NOMO-1 treated with dmso at 0.1 percent for 144 hours (cell line): ENCODE results near the gene RLBP1.

Experiments used
- DNase-seq: peaks from one replicate; lab custom pipeline; 2025; ENCODE audit not compliant: unreplicated experiment; lab: John Stamatoyannopoulos, UW

RLBP1 gene

DNA sequence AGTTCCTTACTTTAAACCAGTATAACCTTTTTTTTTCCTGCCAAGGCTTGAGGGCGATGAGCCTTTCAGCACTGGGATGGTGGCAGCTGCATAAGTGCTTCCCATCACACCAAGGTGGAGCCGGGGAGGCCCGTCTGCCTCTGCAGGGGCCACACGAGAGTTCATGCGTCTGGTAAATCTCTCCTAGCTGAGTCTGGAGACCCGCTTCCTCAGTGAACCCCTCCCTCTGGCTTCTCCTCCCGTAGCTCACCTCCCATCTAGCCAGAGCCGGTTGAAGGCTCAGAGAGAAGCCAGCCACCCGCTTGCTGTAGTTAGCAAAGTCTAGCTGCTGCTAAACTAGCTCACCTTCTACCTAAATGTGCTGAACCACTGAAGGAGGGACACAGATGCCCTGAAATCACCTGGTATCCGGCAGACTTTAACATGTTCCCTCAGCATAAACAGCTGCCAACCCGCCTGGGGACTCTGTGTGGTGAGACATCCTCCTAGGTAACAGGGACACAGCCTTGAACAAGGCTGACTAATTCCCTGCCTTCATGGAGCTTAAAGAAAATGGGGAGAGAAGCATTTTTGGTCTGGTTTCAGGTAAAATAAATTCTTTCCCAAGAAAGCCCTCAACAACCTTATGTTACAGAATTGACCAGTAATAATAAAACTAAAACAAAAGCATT, 42.9 kb downstream of the RLBP1 start:
- DNase-seq = no peak

DNA sequence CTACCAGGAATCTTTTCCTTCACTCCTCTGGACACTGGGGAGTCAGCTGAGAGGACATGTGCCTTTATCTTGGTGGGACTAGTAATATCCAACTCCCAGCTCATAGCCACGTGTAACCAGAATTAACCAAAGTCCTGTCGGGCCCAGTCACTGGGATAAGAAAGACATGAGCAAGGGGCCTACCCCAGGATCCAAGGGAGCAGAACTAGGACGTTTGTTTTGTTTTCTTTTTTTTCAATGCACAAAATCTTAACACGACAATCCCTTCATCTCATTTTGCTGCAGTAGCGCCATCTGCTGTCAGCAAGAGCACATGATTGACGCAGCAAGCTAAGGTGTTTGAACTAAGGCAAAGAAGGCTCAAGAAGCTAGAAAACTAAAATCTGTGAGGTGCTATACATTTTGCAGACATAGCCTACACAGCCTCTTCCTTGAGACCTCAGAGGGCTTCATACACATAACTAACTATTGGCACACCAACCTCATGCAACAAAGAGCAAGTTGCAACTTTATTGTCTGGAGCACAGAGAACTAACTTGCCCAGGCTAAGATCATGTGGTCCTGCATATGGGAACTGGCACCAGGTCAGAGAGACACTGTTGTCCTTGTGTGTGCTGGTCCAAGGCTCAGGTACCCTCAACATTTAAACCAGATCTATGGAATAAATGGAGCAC, 43.6 kb downstream of the RLBP1 start:
- DNase-seq = peak; percentile 18

DNA sequence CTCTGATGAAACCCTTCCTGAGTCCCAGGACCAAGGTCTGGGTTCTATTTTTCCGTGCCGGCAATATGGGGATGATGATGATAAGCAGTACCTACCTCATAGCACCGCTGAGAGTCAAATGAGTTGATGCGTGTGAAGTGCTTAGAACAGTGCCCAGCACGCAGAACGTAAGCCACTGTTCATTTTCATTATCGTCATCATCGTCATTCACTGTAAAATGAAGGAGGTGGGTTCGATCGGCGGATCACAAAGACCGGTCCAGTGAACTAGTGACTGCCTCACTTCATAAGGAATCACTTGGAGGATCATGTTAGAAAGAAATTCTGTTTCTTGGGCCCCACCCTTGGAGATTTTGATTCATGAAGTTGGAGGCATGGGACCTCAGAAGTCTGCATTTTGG, 44.3 kb downstream of the RLBP1 start:
- DNase-seq = no peak

DNA sequence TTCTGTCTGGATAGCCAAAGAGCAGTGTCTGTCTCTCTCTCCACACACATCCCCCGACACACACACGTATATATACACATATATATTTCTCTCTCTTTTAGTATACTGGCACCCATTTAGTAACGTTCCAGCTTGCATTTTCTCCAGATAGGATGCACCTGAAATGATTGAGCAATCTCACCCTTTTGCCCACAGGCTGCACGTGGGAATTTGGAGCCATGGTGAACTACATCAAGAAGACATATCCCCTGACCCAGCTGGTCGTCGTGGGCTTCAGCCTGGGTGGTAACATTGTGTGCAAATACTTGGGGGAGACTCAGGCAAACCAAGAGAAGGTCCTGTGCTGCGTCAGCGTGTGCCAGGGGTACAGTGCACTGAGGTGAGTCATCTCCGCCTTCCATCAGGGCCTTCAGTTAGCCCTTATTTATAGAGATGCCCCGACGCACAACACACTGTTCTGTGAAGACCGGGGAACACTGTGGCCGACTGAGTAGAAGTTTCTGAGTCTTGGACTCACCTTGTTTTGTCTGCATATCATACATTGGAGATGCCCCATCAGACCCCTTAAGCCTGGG, 45.7 kb downstream of the RLBP1 start:
- no peak for DNase-seq

DNA sequence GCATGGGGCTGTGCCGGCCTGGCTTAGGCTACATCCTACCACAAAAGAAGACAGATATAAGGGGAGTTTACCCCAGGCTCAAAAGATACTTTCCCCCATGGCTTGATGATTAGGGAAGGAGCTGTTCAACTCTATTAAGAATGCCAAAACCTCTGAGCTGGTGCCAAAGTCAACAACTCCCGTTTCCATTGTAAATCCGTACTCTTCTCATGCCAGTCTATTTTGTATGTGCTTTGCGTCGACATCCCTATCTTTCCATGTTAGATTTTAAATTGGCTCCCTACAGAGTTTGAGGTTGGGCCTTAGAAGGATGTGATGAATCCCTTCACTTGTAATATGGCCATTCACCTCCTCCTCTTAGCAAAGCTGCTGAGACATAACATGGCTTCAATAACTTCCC, 46.9 kb downstream of the RLBP1 start:
- no peak for DNase-seq

DNA sequence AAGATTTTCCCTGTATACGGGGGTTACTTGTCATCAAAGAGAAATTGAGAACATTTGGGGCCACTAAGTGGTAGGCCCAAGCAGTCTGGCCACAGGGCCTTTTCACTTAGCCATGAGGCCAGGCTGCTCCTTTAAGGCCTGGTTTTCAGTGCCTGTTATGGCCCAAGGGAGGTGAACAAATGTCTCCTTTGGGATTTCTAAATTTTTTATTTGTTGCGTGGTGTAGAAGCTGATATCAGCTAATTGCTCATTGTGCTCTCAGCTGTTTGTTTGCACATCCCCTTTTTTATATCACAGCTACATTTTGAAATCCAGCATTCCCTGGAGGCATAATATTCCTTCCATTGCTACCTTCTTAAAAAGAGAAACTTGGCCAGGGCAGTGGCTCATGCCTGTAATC, 48.5 kb downstream of the RLBP1 start:
- no peak for DNase-seq

DNA sequence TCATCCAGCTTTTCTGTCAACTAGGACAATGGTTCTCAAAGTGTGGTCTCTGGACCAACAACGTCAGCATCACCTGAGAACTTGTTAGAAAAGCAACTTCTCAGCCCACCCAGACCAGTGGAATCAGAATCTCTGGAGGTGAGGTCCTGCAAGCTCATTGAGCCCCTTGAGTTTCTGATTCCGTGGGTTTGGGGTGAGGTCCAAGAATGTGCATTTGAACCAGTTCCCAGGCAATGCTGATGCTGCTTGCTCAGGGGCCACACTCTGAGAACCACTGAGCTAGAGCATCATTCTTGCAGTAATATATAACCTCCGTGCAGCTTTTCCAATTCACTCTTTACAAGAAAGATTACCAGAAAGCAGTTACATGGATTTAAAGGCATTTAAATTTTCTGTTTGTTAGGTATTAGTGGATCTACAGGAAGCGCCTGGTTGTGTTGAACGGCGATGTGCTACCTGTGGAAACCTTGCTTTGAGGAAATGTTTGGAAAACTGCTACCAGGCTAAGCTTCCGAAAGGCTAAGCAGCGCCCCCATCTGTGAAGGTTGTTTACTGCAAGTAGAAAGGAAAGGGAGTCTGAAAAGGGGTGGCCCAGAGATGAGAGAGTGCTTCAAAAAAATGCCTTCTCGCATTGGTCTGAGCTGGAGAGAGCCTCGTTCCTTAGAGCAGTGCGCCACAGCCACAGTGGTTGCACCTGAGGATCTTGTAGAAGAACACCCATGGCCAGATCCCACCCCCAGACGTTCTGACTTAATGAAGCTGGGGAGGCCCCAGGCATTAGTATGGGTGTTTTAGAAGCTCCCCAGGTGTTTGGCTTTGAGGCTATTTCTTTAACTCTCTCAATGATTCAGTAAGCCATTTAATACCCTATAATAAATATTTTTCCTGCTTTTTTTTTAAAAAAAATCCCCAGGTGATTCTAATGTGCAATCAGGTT, 50.0 kb downstream of the RLBP1 start:
- DNase-seq = no peak

DNA sequence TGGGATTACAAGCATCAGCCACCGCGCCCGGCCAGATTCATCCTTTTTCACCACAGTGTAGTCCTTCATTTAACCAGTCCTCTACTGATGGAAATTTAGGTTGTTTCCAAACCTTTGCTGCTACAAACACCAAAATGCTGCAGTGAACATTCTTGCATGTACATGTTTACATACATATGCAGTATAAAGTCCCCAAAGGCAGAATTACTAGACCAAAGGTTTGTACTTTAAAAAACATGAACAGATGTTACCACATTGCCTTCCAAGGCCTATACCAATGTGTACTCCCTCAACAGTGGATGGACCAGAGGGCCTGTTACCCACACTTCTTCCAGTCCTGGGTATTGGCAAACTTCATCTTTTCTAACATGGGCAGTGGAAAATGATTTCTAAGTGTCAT, 51.0 kb downstream of the RLBP1 start:
- DNase-seq = no peak

DNA sequence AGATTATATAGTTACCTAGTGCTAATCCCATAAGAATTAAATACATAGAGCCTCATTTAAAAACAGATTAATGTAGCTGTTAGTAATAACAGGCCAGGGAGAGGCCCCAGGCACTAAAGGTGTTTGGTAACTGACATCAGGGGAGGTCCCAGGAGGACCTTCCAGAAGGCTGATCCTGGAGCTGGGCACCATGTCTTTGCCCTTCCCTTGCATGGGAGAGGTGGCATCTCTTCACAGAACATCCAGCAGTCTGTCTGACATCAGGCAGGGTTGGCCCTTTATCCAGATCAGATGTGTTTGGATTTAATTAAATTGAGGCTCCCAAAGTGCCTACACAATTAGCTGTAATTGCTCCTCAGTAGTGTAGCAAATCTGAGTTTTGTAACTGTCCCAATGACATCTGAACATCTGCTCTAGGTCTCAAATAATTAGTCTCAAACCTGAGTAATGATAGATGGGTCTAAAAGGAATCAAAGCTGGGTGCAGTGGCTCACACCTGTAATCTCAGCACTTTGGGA, 53.0 kb downstream of the RLBP1 start:
- no peak for DNase-seq

DNA sequence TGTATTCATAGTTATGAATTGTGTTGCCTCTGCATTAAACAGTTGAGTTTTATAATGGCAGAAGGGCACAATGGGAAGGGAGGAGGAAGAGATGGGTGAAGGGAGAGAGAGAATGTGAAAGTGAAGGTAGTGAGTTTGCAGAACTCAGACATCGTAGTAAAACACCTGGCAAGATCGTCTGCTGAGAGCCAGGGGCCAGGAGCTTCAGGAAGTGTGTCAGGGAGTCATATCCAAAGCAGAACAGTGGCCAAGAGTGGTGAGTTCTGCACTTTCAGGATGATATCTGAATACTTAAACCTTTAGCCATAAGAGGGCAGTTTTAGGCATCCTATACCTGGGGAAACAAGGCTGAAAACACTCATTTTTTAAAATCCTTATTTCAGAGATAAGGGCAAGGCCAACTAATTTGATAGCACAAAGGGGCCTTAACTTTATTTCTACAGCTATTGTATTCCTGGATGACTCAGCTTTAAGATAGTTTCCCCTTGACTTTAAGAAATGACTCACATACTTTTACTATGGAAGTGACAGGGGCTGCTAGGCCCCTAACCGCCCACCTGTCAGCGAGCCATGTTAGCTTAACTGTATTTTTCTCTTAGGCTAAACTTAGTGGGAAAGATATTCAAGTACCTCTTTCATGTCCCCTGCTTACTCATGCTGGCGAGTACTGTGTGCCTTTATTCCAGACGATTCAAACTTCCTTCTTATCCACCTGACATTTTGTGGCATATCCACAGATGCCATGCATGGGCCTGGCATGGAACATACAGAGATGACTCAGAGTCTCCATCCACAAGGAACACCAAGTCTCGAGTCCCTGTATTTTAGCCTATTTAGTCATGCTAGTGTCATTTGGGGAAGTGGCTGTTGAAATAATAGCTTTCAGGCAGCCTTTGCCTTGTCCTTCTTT, 53.9 kb downstream of the RLBP1 start:
- no peak for DNase-seq

DNA sequence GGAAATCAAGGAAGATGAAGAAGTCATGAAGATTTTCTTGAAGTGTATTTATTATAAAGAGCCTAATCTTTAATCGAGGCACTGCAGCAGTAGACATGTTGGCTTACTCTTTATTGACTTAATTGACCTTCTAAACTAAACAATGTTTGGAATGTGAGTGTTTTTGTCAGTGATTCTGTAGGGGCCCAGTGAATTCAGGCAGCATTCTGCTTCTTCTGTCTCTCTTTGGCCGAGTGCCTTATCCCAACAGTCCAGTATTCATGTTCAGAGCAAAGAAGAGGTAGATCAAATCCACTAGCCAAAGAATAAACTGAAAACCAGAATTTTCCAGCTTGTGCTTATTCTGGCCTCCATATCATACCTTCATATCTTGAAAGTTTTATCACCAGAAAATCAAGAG, 55.7 kb downstream of the RLBP1 start:
- DNase-seq = no peak

DNA sequence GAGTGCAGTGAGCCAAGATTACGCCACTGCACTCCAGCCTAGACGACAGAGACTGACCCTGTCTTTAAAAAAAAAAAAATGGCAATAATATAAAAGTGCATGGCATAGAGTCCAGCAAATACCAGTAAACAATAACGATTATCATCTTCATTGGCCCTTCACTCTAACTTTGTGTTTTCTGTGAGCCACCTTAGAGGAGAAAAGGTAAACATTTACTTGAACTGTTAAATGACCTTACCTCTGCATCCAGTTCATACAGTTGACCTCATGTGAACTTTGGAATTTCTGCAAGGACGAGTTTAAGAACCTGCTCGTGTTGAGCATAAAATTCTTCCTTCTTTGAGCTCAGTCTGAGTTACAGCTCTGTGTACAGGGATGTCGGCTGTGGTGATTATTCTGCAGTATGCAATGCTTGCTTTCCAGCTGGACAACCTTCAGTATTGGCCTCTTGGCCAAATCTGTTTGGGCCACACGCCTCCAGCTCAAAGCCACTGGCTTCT, 56.6 kb downstream of the RLBP1 start:
- no peak for DNase-seq

DNA sequence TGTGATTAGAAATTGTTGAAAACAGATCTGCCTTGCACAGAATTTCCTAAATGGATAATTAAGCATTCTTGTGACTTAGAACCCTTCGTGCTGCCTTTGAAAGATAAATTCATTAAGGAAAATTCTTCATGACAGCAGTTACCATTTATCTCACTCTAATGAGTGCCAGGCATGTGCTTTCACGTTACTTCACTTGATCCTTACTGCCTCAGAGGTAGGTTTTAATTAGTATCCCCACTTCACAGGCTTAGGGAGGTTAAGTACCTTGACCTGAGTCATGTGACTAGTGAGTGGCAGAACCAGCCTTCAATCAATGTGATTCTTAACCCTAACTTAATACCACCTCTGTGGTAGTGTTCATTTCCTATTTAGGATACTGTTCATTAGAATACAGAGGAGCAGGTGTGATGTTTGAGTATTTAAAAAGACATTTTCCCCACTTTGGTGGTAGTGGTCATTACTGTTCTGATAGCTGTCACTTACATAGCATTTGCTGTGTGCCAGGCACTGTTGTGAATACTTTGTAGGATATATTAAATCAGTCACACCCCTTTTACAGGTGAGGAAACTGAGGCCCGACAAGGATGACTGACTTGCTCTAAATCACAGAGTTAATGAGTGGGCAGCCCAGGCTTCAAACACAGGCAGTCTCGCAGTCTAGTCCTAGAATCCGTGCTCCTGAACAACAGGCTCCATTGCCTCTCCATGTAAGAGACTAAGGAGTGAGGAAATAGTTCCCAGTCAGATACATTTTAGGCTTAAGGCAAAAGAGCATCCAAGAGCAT, 57.9 kb downstream of the RLBP1 start:
- DNase-seq = no peak

DNA sequence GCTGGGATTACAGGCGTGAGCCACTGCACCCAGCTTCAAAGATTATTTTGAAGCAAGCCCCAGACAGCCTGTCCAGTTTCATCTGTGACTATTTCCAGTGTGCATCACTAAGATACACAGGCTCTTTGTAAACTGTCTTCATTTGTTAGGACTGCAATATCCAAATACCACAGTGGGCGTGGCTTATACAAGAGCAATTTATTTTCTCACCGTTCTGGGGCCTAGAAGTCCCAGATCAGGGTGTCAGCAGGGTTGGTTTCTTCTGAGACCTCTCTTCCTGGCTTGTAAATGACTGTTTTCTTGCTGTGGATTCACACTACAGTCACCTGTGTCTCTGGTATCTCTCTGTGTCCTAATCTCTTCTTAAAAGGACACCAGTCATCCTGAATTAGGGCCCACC, 59.7 kb downstream of the RLBP1 start:
- no peak for DNase-seq
